HepG2 (cell line): Measurements from ENCODE around the gene RBBP8NL. TPM values are rescaled to one million over a fixed set of nuclear protein-coding genes. Genes with fewer than 3 reads are reported as not detected.

Experiments
- ATAC-seq: fragments of 200-7000 bp; cut with Tn5 transposase; 3 replicates; pipeline ENCODE4 v1.9.1; 2020; ENCODE audit warnings: mild to moderate bottlenecking, moderate library complexity
- BruUV-seq: library from RNA; stranded (reverse); fragments of 400-500 nt; replicated peaks from 2 replicates; lab custom pipeline; 2021; lab: Mats Ljungman, UMichigan
- CTCF ChIA-PET: fragments of 300-600 bp; formaldehyde crosslinking; extraction: SDS; loops from one replicate; lab custom pipeline; 2021; ENCODE audit warnings: low total read pairs, inconsistent platforms, low intra/inter-chr PET ratio; lab: Yijun Ruan, JAX
- POLR2A ChIA-PET: fragments of 350-600 bp; sonication (Branson Sonifier 250); formaldehyde crosslinking; loops from one replicate; lab custom pipeline; 2020; ENCODE audit warnings: antibody characterized with exemption, inconsistent platforms; lab: Yijun Ruan, JAX
- DNase-seq: peaks from one replicate; pipeline ENCODE4 v3.0.0-alpha.2; 2015; ENCODE audit warnings: low spot score
- FAIRE-seq: peaks from 3 replicates; lab custom pipeline; 2011; peaks lifted over from hg19 to GRCh38; lab: Jason Lieb, UNC
- H2AFZ ChIP-seq: one replicate; pipeline ENCODE4 v1.6.1; 2011; ENCODE audit warnings: low read length, inconsistent platforms
- H3K27ac ChIP-seq: fragments of 300-600 bp; 3 replicates; pipeline ENCODE4 v1.8.0; 2011; ENCODE audit warnings: mixed run types, mild to moderate bottlenecking, mixed read lengths, low read length, inconsistent platforms; ENCODE audit not compliant: insufficient read depth; ENCODE audit errors: extremely low read length
- H3K27me3 ChIP-seq, 2 experiments: fragments of 200-600 bp in 1 of 2; 2 replicates in 1 of 2; 3 replicates in 1 of 2; pipeline versions ENCODE4 v1.6.0 to v1.8.0; 2011; ENCODE audit warnings: low read length in 2 of 2, mild to moderate bottlenecking in 2 of 2, moderate library complexity in 2 of 2, inconsistent platforms in 1 of 2; ENCODE audit not compliant: insufficient read depth in 2 of 2, control insufficient read depth in 1 of 2
- H3K36me3 ChIP-seq, 2 experiments: fragments of 200-600 bp in 1 of 2; replicated peaks in 1 of 2; 2 replicates in 1 of 2; 3 replicates in 1 of 2; pipeline versions ENCODE4 v1.5.1 to v1.8.0; 2011; ENCODE audit warnings: low read length in 2 of 2, inconsistent platforms in 1 of 2; ENCODE audit not compliant: insufficient read depth in 2 of 2, control insufficient read depth in 1 of 2
- H3K4me1 ChIP-seq: 2 replicates; pipeline ENCODE4 v1.5.1; 2012; ENCODE audit warnings: low read length, inconsistent platforms; ENCODE audit not compliant: insufficient read depth
- H3K4me2 ChIP-seq: 2 replicates; pipeline ENCODE4 v1.6.0; 2011; ENCODE audit warnings: low read depth, low read length, inconsistent platforms
- H3K4me3 ChIP-seq, 3 experiments: fragments of 200-600 bp in 1 of 3; sonication (generic), shearing (Covaris generic) in 1 of 3; replicated peaks in 1 of 3; 2 replicates each; pipeline ENCODE4 v1.5.1; 2011 to 2016; ENCODE audit warnings: low read length in 3 of 3, inconsistent platforms in 2 of 3, low read depth in 2 of 3, mild to moderate bottlenecking in 2 of 3, control low read depth in 1 of 3, mixed read lengths in 1 of 3; ENCODE audit not compliant: insufficient read depth in 1 of 3
- H3K79me2 ChIP-seq: one replicate; pipeline ENCODE4 v1.6.1; 2011; ENCODE audit warnings: low read length, inconsistent platforms; ENCODE audit not compliant: insufficient read depth
- H3K9ac ChIP-seq: 2 replicates; pipeline ENCODE4 v1.6.0; 2011; ENCODE audit warnings: mild to moderate bottlenecking, low read depth, low read length, inconsistent platforms; ENCODE audit not compliant: insufficient read depth
- H3K9me3 ChIP-seq: 2 replicates; pipeline ENCODE4 v1.5.1; 2012; ENCODE audit warnings: mild to moderate bottlenecking, low read length
- H4K20me1 ChIP-seq: 2 replicates; pipeline ENCODE4 v1.6.0; 2011; ENCODE audit warnings: inconsistent platforms, mild to moderate bottlenecking, low read length, moderate library complexity; ENCODE audit not compliant: insufficient read depth
- ARNTL ChIP-seq: sonication (generic); formaldehyde crosslinking; IDR thresholded peaks from 2 replicates; pipeline ENCODE4 v1.4.0; 2020; ENCODE audit warnings: mild to moderate bottlenecking, missing genetic modification reagents
- BORCS8-MEF2B ChIP-seq: sonication (generic); formaldehyde crosslinking; IDR thresholded peaks from 2 replicates; pipeline ENCODE4 v1.8.0; 2022; ENCODE audit warnings: mild to moderate bottlenecking, missing genetic modification reagents
- DMAP1 ChIP-seq: IDR thresholded peaks from 2 replicates; pipeline ENCODE4 v1.6.1; 2016
- SIN3B ChIP-seq: fragments of 150-350 bp; IDR thresholded peaks from 2 replicates; pipeline ENCODE4 v1.6.1; 2014; ENCODE audit warnings: low read length
- ZNF20 ChIP-seq: sonication (generic); formaldehyde crosslinking; IDR thresholded peaks from 2 replicates; pipeline ENCODE4 v1.4.0; 2020; ENCODE audit warnings: mild to moderate bottlenecking, moderate library complexity, missing genetic modification reagents
- ZNF264 ChIP-seq: sonication (generic); formaldehyde crosslinking; IDR thresholded peaks from 2 replicates; pipeline ENCODE4 v1.4.0; 2020; ENCODE audit warnings: missing genetic modification reagents
- ZNF501 ChIP-seq: sonication (generic); formaldehyde crosslinking; IDR thresholded peaks from 2 replicates; pipeline ENCODE4 v1.5.1; 2020; ENCODE audit warnings: mild to moderate bottlenecking, moderate library complexity, missing genetic modification reagents
- ZNF777 ChIP-seq: sonication (generic); formaldehyde crosslinking; IDR thresholded peaks from 2 replicates; pipeline ENCODE4 v1.4.0; 2020; ENCODE audit warnings: missing genetic modification reagents
- WGBS: methylation state at CpG from one replicate; pipeline ENCODE4 v1.1.6; 2017; ENCODE audit warnings: low lambda C conversion rate; 5-methylcytosine and 5-hydroxymethylcytosine counted together
- in situ Hi-C: cut with HindIII; loops from 2 replicates; pipeline ENCODE4 v1.10.0; 2017; ENCODE audit warnings: low pct_unique_long_range_greater_than_20kb; ENCODE audit not compliant: extremely low pct_ligation_motif_present
- intact Hi-C: fragments of 100-400 bp; cut with micrococcal nuclease; formaldehyde crosslinking; loops from one replicate; pipeline ENCODE4 v1.10.0; 2022; ENCODE audit not compliant: unreplicated experiment
- polyA plus RNA-seq, 8 experiments: library from polyadenylated mRNA; depleted of rRNA in 3 of 8; stranded (reverse) in 7 of 8; unstranded in 1 of 8; fragments of >200 nt; fragmentation: Illumina TruSeq in 4 of 8; extraction: Trizol in 4 of 8; gene quantifications; 2 replicates each; pipeline versions ENCODE4 v1.2.1 to v1.2.3, GENCODE V29; 2011 to 2016; ENCODE audit warnings: low read depth in 4 of 8, missing spikeins in 1 of 8, mixed read lengths in 1 of 8; ENCODE audit not compliant: insufficient read depth in 1 of 8
- total RNA-seq, 5 experiments: library from RNA; depleted of rRNA; stranded (reverse); fragments of >200 nt; fragmentation: Illumina TruSeq; extraction: Trizol; gene quantifications; 2 replicates each; pipeline ENCODE4 v1.2.3, GENCODE V29; 2016; ENCODE audit warnings: low read depth in 1 of 5
- TF ChIP-seq, protein P1 (sequence below): fragments of 450-650 bp; IDR thresholded peaks from 2 replicates; pipeline ENCODE4 v1.6.1; 2017; ENCODE audit warnings: mild to moderate bottlenecking
- TF ChIP-seq, protein P2 (sequence below): sonication (generic); formaldehyde crosslinking; IDR thresholded peaks from 2 replicates; pipeline ENCODE4 v1.4.0; 2020; ENCODE audit warnings: missing genetic modification reagents
- TF ChIP-seq, protein P3 (sequence below): sonication (generic); formaldehyde crosslinking; conservative IDR thresholded peaks from 2 replicates; pipeline ENCODE4 v1.8.0; 2022; ENCODE audit warnings: mild to moderate bottlenecking, moderate library complexity, missing genetic modification reagents

RBBP8NL gene
- total and polyA plus RNA-seq, 2 of the 13 experiments (the other 11 are each of a cell fraction or from before 2014, with no cell fraction given), result 0.69 to 0.86 TPM

- WGBS, result 83% methylated on average over 38 of the region's 82 CpGs
- H3K27ac ChIP-seq, result no peak overlapping the region
- ATAC-seq (peak; percentile 14), FAIRE-seq (no peak), DNase-seq (no peak)
- in situ Hi-C loops, result no loop called here
- BruUV-seq, result no TSS peak
- H3K9ac ChIP-seq, result no peak overlapping the region
- intact Hi-C loops, result no loop called here
- H3K27me3 ChIP-seq, result peaks cover 13 to 41% of the 10 kb centered on the region in 2 experiments; a peak in 4 of 5 replicates
- no peaks in the 10 kb centered on the region for H3K36me3 ChIP-seq
- H4K20me1 ChIP-seq, result peaks cover 9% of the 10 kb centered on the region; the same call in 1 of the 2 replicates
- peak overlapping the region; percentile 46 for H3K4me2 ChIP-seq
- no peak overlapping the region for H2AFZ ChIP-seq
- POLR2A ChIA-PET, result no interaction called here
- peak overlapping the region in 1 of 3 experiments; percentile 39; a peak in 1 of 6 replicates for H3K4me3 ChIP-seq
- CTCF ChIA-PET, result no interaction called here
- no peaks in the 10 kb centered on the region for H3K79me2 ChIP-seq
- H3K9me3 ChIP-seq, result no peaks in the 10 kb centered on the region
- peaks cover 20% of the 10 kb centered on the region for H3K4me1 ChIP-seq
- TF ChIP-seq, protein P1, sequence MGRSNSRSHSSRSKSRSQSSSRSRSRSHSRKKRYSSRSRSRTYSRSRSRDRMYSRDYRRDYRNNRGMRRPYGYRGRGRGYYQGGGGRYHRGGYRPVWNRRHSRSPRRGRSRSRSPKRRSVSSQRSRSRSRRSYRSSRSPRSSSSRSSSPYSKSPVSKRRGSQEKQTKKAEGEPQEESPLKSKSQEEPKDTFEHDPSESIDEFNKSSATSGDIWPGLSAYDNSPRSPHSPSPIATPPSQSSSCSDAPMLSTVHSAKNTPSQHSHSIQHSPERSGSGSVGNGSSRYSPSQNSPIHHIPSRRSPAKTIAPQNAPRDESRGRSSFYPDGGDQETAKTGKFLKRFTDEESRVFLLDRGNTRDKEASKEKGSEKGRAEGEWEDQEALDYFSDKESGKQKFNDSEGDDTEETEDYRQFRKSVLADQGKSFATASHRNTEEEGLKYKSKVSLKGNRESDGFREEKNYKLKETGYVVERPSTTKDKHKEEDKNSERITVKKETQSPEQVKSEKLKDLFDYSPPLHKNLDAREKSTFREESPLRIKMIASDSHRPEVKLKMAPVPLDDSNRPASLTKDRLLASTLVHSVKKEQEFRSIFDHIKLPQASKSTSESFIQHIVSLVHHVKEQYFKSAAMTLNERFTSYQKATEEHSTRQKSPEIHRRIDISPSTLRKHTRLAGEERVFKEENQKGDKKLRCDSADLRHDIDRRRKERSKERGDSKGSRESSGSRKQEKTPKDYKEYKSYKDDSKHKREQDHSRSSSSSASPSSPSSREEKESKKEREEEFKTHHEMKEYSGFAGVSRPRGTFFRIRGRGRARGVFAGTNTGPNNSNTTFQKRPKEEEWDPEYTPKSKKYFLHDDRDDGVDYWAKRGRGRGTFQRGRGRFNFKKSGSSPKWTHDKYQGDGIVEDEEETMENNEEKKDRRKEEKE, result no peak
- peak; percentile 53; the same call in 1 of the 2 replicates for TF ChIP-seq ZNF501 (CRISPR knock-in tag)
- TF ChIP-seq, protein P2, sequence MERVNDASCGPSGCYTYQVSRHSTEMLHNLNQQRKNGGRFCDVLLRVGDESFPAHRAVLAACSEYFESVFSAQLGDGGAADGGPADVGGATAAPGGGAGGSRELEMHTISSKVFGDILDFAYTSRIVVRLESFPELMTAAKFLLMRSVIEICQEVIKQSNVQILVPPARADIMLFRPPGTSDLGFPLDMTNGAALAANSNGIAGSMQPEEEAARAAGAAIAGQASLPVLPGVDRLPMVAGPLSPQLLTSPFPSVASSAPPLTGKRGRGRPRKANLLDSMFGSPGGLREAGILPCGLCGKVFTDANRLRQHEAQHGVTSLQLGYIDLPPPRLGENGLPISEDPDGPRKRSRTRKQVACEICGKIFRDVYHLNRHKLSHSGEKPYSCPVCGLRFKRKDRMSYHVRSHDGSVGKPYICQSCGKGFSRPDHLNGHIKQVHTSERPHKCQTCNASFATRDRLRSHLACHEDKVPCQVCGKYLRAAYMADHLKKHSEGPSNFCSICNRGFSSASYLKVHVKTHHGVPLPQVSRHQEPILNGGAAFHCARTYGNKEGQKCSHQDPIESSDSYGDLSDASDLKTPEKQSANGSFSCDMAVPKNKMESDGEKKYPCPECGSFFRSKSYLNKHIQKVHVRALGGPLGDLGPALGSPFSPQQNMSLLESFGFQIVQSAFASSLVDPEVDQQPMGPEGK (CRISPR knock-in tag), result peak; percentile 61; the same call in 1 of the 2 replicates
- 0 out of 2 replicates have a peak, but pooled peaks have one; percentile 65 for TF ChIP-seq BORCS8-MEF2B (CRISPR knock-in tag)
- TF ChIP-seq ARNTL, result peak; percentile 58; the same call in 1 of the 2 replicates
- TF ChIP-seq, protein P3, sequence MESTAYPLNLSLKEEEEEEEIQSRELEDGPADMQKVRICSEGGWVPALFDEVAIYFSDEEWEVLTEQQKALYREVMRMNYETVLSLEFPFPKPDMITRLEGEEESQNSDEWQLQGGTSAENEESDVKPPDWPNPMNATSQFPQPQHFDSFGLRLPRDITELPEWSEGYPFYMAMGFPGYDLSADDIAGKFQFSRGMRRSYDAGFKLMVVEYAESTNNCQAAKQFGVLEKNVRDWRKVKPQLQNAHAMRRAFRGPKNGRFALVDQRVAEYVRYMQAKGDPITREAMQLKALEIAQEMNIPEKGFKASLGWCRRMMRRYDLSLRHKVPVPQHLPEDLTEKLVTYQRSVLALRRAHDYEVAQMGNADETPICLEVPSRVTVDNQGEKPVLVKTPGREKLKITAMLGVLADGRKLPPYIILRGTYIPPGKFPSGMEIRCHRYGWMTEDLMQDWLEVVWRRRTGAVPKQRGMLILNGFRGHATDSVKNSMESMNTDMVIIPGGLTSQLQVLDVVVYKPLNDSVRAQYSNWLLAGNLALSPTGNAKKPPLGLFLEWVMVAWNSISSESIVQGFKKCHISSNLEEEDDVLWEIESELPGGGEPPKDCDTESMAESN, result 0 out of 2 replicates have a peak, but pooled peaks have one; percentile 15
- TF ChIP-seq DMAP1 (CRISPR knock-in tag), result no peak
- no peak for TF ChIP-seq ZNF264 (CRISPR knock-in tag)
- no peak for TF ChIP-seq ZNF20 (CRISPR knock-in tag)
- TF ChIP-seq ZNF777 (CRISPR knock-in tag), result peak; percentile 78
- TF ChIP-seq SIN3B, result no peak
Measured at GRCh38 chr20:62476056-62476838, 48.9 kb upstream of the RBBP8NL start.
